ENCODE data around the gene SELENON. TPM values are rescaled to one million over a fixed set of nuclear protein-coding genes. Genes with fewer than 3 reads are reported as not detected.
A peak's percentile ranks its signal among the peaks of the same experiment; 100 is the strongest.

Gene SELENON
- total and polyA plus RNA-seq, 9 of the 15 experiments (the other 6 are each of a cell fraction or from before 2014, with no cell fraction given) = 0.43 to 26.7 (median 7.0) TPM

DNA sequence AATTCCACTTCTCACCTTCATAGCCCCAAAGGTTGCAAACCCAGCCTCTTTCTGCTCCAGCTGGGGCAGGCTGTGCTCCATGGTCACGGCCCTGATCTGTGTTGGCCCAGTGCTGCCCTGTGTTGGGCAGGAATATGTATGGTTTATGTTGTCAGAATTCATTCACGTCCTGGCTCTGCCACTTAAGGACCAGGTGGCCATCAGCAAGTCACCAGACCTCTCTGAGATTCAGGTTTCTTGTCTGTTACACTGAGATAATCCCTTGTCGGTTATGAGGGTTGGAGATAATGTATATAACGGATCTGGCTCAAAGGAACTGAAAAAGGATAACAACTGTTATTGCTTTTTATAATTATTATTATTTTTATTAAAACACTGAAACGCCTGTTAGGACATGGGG lies 39.1 kb upstream of the SELENON start (continued):
- TF ChIP-seq KLF6 (CRISPR knock-in tag; IDR thresholded peaks at IDR 0.05; ENCODE audit: borderline replicate concordance) = 0 out of 2 replicates have a peak, but pooled peaks have one; percentile 35
- TF ChIP-seq, protein P1, sequence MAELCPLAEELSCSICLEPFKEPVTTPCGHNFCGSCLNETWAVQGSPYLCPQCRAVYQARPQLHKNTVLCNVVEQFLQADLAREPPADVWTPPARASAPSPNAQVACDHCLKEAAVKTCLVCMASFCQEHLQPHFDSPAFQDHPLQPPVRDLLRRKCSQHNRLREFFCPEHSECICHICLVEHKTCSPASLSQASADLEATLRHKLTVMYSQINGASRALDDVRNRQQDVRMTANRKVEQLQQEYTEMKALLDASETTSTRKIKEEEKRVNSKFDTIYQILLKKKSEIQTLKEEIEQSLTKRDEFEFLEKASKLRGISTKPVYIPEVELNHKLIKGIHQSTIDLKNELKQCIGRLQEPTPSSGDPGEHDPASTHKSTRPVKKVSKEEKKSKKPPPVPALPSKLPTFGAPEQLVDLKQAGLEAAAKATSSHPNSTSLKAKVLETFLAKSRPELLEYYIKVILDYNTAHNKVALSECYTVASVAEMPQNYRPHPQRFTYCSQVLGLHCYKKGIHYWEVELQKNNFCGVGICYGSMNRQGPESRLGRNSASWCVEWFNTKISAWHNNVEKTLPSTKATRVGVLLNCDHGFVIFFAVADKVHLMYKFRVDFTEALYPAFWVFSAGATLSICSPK (IDR thresholded peaks at IDR 0.05; ENCODE audit: borderline replicate concordance) = no peak
- TF ChIP-seq PRMT5 (CRISPR knock-in tag; IDR thresholded peaks at IDR 0.05) = no peak
- TF ChIP-seq ZNF561 (CRISPR knock-in tag; conservative IDR thresholded peaks at IDR 0.05) = no peak
- TF ChIP-seq ZNF23 (CRISPR knock-in tag; IDR thresholded peaks at IDR 0.05) = no peak
- no peak for TF ChIP-seq XRCC5 (IDR thresholded peaks at IDR 0.05; ENCODE audit: low read depth, low read length)
- no peak for TF ChIP-seq ZFP1 (CRISPR knock-in tag; IDR thresholded peaks at IDR 0.05)
- TF ChIP-seq ZNF699 (CRISPR knock-in tag; IDR thresholded peaks at IDR 0.05; ENCODE audit: insufficient replicate concordance) = no peak
- TF ChIP-seq BHLHE40 (IDR thresholded peaks at IDR 0.05; ENCODE audit: low read length) = peak; percentile 93
- peak; percentile 84 for TF ChIP-seq DPF2 (IDR thresholded peaks at IDR 0.05)
- TF ChIP-seq, protein P2, sequence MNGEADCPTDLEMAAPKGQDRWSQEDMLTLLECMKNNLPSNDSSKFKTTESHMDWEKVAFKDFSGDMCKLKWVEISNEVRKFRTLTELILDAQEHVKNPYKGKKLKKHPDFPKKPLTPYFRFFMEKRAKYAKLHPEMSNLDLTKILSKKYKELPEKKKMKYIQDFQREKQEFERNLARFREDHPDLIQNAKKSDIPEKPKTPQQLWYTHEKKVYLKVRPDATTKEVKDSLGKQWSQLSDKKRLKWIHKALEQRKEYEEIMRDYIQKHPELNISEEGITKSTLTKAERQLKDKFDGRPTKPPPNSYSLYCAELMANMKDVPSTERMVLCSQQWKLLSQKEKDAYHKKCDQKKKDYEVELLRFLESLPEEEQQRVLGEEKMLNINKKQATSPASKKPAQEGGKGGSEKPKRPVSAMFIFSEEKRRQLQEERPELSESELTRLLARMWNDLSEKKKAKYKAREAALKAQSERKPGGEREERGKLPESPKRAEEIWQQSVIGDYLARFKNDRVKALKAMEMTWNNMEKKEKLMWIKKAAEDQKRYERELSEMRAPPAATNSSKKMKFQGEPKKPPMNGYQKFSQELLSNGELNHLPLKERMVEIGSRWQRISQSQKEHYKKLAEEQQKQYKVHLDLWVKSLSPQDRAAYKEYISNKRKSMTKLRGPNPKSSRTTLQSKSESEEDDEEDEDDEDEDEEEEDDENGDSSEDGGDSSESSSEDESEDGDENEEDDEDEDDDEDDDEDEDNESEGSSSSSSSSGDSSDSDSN (IDR thresholded peaks at IDR 0.05; ENCODE audit: borderline replicate concordance in 1 of 2, low read depth in 2 of 2, low read length in 2 of 2) = 0 out of 4 replicates have a peak, but pooled peaks of 1 of the 2 experiments have one; percentile 34
- TF ChIP-seq RAD51 (IDR thresholded peaks at IDR 0.05; ENCODE audit: borderline replicate concordance, low read depth) = no peak
- no peak for TF ChIP-seq ZNF707 (CRISPR knock-in tag; conservative IDR thresholded peaks at IDR 0.05)
- TF ChIP-seq SMARCA4 (IDR thresholded peaks at IDR 0.05) = peak; percentile 90
- no peak for TF ChIP-seq MAFK (IDR thresholded peaks at IDR 0.05; ENCODE audit: low read length)
- TF ChIP-seq CCNT2 (IDR thresholded peaks at IDR 0.05; ENCODE audit: borderline replicate concordance, extremely low read depth, insufficient read length, low read depth, low read length) = peak; percentile 59
- TF ChIP-seq, protein P3, sequence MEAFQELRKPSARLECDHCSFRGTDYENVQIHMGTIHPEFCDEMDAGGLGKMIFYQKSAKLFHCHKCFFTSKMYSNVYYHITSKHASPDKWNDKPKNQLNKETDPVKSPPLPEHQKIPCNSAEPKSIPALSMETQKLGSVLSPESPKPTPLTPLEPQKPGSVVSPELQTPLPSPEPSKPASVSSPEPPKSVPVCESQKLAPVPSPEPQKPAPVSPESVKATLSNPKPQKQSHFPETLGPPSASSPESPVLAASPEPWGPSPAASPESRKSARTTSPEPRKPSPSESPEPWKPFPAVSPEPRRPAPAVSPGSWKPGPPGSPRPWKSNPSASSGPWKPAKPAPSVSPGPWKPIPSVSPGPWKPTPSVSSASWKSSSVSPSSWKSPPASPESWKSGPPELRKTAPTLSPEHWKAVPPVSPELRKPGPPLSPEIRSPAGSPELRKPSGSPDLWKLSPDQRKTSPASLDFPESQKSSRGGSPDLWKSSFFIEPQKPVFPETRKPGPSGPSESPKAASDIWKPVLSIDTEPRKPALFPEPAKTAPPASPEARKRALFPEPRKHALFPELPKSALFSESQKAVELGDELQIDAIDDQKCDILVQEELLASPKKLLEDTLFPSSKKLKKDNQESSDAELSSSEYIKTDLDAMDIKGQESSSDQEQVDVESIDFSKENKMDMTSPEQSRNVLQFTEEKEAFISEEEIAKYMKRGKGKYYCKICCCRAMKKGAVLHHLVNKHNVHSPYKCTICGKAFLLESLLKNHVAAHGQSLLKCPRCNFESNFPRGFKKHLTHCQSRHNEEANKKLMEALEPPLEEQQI (IDR thresholded peaks at IDR 0.05) = peak; percentile 81
- TF ChIP-seq ZNF197 (CRISPR knock-in tag; IDR thresholded peaks at IDR 0.05; ENCODE audit: low read depth) = peak; percentile 90
- TF ChIP-seq EP300 (IDR thresholded peaks at IDR 0.05; ENCODE audit: low read length) = peak; percentile 97
- peak; percentile 93 for TF ChIP-seq MTA2 (IDR thresholded peaks at IDR 0.05; ENCODE audit: low read depth)
- TF ChIP-seq, protein P4, sequence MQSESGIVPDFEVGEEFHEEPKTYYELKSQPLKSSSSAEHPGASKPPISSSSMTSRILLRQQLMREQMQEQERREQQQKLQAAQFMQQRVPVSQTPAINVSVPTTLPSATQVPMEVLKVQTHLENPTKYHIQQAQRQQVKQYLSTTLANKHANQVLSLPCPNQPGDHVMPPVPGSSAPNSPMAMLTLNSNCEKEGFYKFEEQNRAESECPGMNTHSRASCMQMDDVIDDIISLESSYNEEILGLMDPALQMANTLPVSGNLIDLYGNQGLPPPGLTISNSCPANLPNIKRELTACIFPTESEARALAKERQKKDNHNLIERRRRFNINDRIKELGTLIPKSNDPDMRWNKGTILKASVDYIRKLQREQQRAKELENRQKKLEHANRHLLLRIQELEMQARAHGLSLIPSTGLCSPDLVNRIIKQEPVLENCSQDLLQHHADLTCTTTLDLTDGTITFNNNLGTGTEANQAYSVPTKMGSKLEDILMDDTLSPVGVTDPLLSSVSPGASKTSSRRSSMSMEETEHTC (IDR thresholded peaks at IDR 0.05) = peak; percentile 92
- TF ChIP-seq CSDE1 (IDR thresholded peaks at IDR 0.05) = no peak
- TF ChIP-seq TEAD1 (CRISPR knock-in tag; IDR thresholded peaks at IDR 0.05) = 0 out of 4 replicates have a peak, but pooled peaks of 1 of the 2 experiments have one; percentile 52
- TF ChIP-seq SMARCA5 (IDR thresholded peaks at IDR 0.05) = no peak

All from K562 (cell line).